ENCODE measurements around the gene FOXO4. TPM values are rescaled to one million over a fixed set of nuclear protein-coding genes. Genes with fewer than 3 reads are reported as not detected.
A peak's percentile ranks its signal among the peaks of the same experiment; 100 is the strongest.

The FOXO4 gene
- total RNA-seq, 1 donor from 2014 or later, result 15.0 TPM

GRCh38 chrX:71053217-71053621 lies 42.4 kb upstream of the FOXO4 start:
- no peaks in the 10 kb centered on the region for H3K9me3 Mint-ChIP-seq (ENCODE audit: unreplicated experiment)
- Histone ChIP-seq H4K20me1 (ENCODE audit: insufficient read depth, low read length) (no peaks in the 10 kb centered on the region), H3K27ac (ENCODE audit: low read depth, low read length) (no peak overlapping the region), H3K36me3 (ENCODE audit: insufficient read depth, low read length) (no peaks in the 10 kb centered on the region), H3K4me2 (ENCODE audit: low read length) (peak overlapping the region; percentile 41), H3K79me2 (ENCODE audit: insufficient read depth, low read length) (no peaks in the 10 kb centered on the region), H3K9ac (ENCODE audit: low read length) (no peak overlapping the region), H3K4me3 (ENCODE audit: insufficient read depth, low read depth, low read length) (no peak overlapping the region), H3K27me3 (ENCODE audit: insufficient read depth, low read length) (no peaks in the 10 kb centered on the region), H3K9me3 (ENCODE audit: insufficient read depth, low read depth, low read length) (no peaks in the 10 kb centered on the region), H3K4me1 (ENCODE audit: insufficient read depth, low read length) (no peaks in the 10 kb centered on the region), H2AFZ (ENCODE audit: low read depth, low read length) (no peak overlapping the region)
- H3K27me3 Mint-ChIP-seq (ENCODE audit: low read depth, unreplicated experiment), result no peaks in the 10 kb centered on the region
- DNase-seq (ENCODE audit: low read depth), result no peak
- no peak overlapping the region for H3K4me3 Mint-ChIP-seq (ENCODE audit: unreplicated experiment)
- peaks cover 3% of the 10 kb centered on the region for H3K4me1 Mint-ChIP-seq (ENCODE audit: low read depth, unreplicated experiment)
- H3K36me3 Mint-ChIP-seq (ENCODE audit: low read depth, unreplicated experiment), result peaks cover 3% of the 10 kb centered on the region
- no peak for FAIRE-seq
- no peak overlapping the region for H3K27ac Mint-ChIP-seq (ENCODE audit: unreplicated experiment)
- TF ChIP-seq, protein P1, sequence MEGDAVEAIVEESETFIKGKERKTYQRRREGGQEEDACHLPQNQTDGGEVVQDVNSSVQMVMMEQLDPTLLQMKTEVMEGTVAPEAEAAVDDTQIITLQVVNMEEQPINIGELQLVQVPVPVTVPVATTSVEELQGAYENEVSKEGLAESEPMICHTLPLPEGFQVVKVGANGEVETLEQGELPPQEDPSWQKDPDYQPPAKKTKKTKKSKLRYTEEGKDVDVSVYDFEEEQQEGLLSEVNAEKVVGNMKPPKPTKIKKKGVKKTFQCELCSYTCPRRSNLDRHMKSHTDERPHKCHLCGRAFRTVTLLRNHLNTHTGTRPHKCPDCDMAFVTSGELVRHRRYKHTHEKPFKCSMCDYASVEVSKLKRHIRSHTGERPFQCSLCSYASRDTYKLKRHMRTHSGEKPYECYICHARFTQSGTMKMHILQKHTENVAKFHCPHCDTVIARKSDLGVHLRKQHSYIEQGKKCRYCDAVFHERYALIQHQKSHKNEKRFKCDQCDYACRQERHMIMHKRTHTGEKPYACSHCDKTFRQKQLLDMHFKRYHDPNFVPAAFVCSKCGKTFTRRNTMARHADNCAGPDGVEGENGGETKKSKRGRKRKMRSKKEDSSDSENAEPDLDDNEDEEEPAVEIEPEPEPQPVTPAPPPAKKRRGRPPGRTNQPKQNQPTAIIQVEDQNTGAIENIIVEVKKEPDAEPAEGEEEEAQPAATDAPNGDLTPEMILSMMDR (IDR thresholded peaks at IDR 0.05; ENCODE audit: insufficient read depth, low read depth, low read length), result no peak
- no peak for TF ChIP-seq EZH2 (IDR thresholded peaks at IDR 0.05; ENCODE audit: insufficient read depth, low read length)

- Histone ChIP-seq H3K4me1 (ENCODE audit: insufficient read depth, low read length) (no peaks in the 10 kb centered on the region), H3K9me3 (ENCODE audit: insufficient read depth, low read depth, low read length) (no peaks in the 10 kb centered on the region), H3K4me3 (ENCODE audit: insufficient read depth, low read depth, low read length) (no peak overlapping the region), H4K20me1 (ENCODE audit: insufficient read depth, low read length) (no peaks in the 10 kb centered on the region), H3K27ac (ENCODE audit: low read depth, low read length) (peak overlapping the region; percentile 12), H3K79me2 (ENCODE audit: insufficient read depth, low read length) (no peaks in the 10 kb centered on the region), H3K9ac (ENCODE audit: low read length) (no peak overlapping the region), H2AFZ (ENCODE audit: low read depth, low read length) (no peak overlapping the region), H3K27me3 (ENCODE audit: insufficient read depth, low read length) (no peaks in the 10 kb centered on the region), H3K36me3 (ENCODE audit: insufficient read depth, low read length) (peaks cover 6% of the 10 kb centered on the region), H3K4me2 (ENCODE audit: low read length) (no peak overlapping the region)
- H3K27ac Mint-ChIP-seq (ENCODE audit: unreplicated experiment), result no peak overlapping the region
- H3K36me3 Mint-ChIP-seq (ENCODE audit: low read depth, unreplicated experiment), result peaks cover 2% of the 10 kb centered on the region
- no peaks in the 10 kb centered on the region for H3K9me3 Mint-ChIP-seq (ENCODE audit: unreplicated experiment)
- H3K4me1 Mint-ChIP-seq (ENCODE audit: low read depth, unreplicated experiment), result peaks cover 3% of the 10 kb centered on the region
- TF ChIP-seq, protein P1 (IDR thresholded peaks at IDR 0.05; ENCODE audit: insufficient read depth, low read depth, low read length), result no peak
- no peak for TF ChIP-seq EZH2 (IDR thresholded peaks at IDR 0.05; ENCODE audit: insufficient read depth, low read length)
- FAIRE-seq (no peak), DNase-seq (ENCODE audit: low read depth) (peak; percentile 6)
- H3K4me3 Mint-ChIP-seq (ENCODE audit: unreplicated experiment), result no peak overlapping the region
- H3K27me3 Mint-ChIP-seq (ENCODE audit: low read depth, unreplicated experiment), result no peaks in the 10 kb centered on the region
Measured at GRCh38 chrX:71056867-71057266, 38.8 kb upstream of the FOXO4 start.

GRCh38 chrX:71057848-71058530 lies 37.7 kb upstream of the FOXO4 start:
- peaks cover 3% of the 10 kb centered on the region for H3K4me1 Mint-ChIP-seq (ENCODE audit: low read depth, unreplicated experiment)
- peaks cover 10% of the 10 kb centered on the region for H3K36me3 ChIP-seq (ENCODE audit: insufficient read depth, low read length)
- H3K4me3 ChIP-seq (ENCODE audit: insufficient read depth, low read depth, low read length), result no peak overlapping the region
- no peak overlapping the region for H2AFZ ChIP-seq (ENCODE audit: low read depth, low read length)
- no peak for TF ChIP-seq EZH2 (IDR thresholded peaks at IDR 0.05; ENCODE audit: insufficient read depth, low read length)
- TF ChIP-seq, protein P1 (IDR thresholded peaks at IDR 0.05; ENCODE audit: insufficient read depth, low read depth, low read length), result no peak
- FAIRE-seq, result peak; percentile 89
- H3K79me2 ChIP-seq (ENCODE audit: insufficient read depth, low read length), result peaks cover 5% of the 10 kb centered on the region
- no peaks in the 10 kb centered on the region for H3K27me3 ChIP-seq (ENCODE audit: insufficient read depth, low read length)
- peaks cover 4% of the 10 kb centered on the region for H3K36me3 Mint-ChIP-seq (ENCODE audit: low read depth, unreplicated experiment)
- H3K27me3 Mint-ChIP-seq (ENCODE audit: low read depth, unreplicated experiment), result no peaks in the 10 kb centered on the region
- no peaks in the 10 kb centered on the region for H4K20me1 ChIP-seq (ENCODE audit: insufficient read depth, low read length)
- no peaks in the 10 kb centered on the region for H3K9me3 ChIP-seq (ENCODE audit: insufficient read depth, low read depth, low read length)
- H3K27ac ChIP-seq (ENCODE audit: low read depth, low read length), result no peak overlapping the region
- no peak overlapping the region for H3K27ac Mint-ChIP-seq (ENCODE audit: unreplicated experiment)
- H3K9me3 Mint-ChIP-seq (ENCODE audit: unreplicated experiment), result no peaks in the 10 kb centered on the region
- no peak overlapping the region for H3K4me3 Mint-ChIP-seq (ENCODE audit: unreplicated experiment)
- no peaks in the 10 kb centered on the region for H3K4me1 ChIP-seq (ENCODE audit: insufficient read depth, low read length)
- H3K9ac ChIP-seq (ENCODE audit: low read length), result no peak overlapping the region
- no peak overlapping the region for H3K4me2 ChIP-seq (ENCODE audit: low read length)
- DNase-seq (ENCODE audit: low read depth), result no peak
